IPS-18a (cell line): ENCODE measurements around the gene ULK2.

ENCODE experiments used
- H3K27ac ChIP-seq: one replicate; pipeline ENCODE4 v1.5.1; 2013; ENCODE audit warnings: low read length
- H3K27me3 ChIP-seq: one replicate; pipeline ENCODE4 v1.6.1; 2013; ENCODE audit warnings: mild to moderate bottlenecking, low read length; ENCODE audit not compliant: control insufficient read depth, insufficient read depth
- H3K36me3 ChIP-seq: one replicate; pipeline ENCODE4 v1.6.1; 2013; ENCODE audit warnings: low read depth, low read length; ENCODE audit not compliant: control insufficient read depth
- H3K4me1 ChIP-seq: one replicate; pipeline ENCODE4 v1.6.1; 2013; ENCODE audit warnings: low read depth, low read length; ENCODE audit not compliant: control insufficient read depth
- H3K4me3 ChIP-seq: one replicate; pipeline ENCODE4 v1.5.1; 2013; ENCODE audit warnings: low read length
- H3K9ac ChIP-seq: one replicate; pipeline ENCODE4 v1.6.1; 2013; ENCODE audit warnings: mild to moderate bottlenecking, low read length, moderate library complexity
- H3K9me3 ChIP-seq: one replicate; pipeline ENCODE4 v1.6.1; 2013; ENCODE audit warnings: low read depth, low read length; ENCODE audit not compliant: control insufficient read depth

The ULK2 gene

GRCh38 chr17:19729900-19730299 lies 137.8 kb downstream of the ULK2 start:
- Histone ChIP-seq H3K27ac (no peak overlapping the region), H3K36me3 (no peaks in the 10 kb centered on the region), H3K9me3 (no peaks in the 10 kb centered on the region), H3K4me1 (no peaks in the 10 kb centered on the region), H3K9ac (no peak overlapping the region), H3K27me3 (no peaks in the 10 kb centered on the region), H3K4me3 (no peak overlapping the region)

- no peaks in the 10 kb centered on the region for H3K4me1 ChIP-seq
- H3K9me3 ChIP-seq = no peaks in the 10 kb centered on the region
- no peaks in the 10 kb centered on the region for H3K27me3 ChIP-seq
- no peak overlapping the region for H3K9ac ChIP-seq
- H3K4me3 ChIP-seq = no peak overlapping the region
- H3K36me3 ChIP-seq = no peaks in the 10 kb centered on the region
- H3K27ac ChIP-seq = no peak overlapping the region
Observed at GRCh38 chr17:19728084-19728495, 139.6 kb downstream of the ULK2 start.

- Histone ChIP-seq H3K9me3 (no peaks in the 10 kb centered on the region), H3K27ac (no peak overlapping the region), H3K27me3 (no peaks in the 10 kb centered on the region), H3K36me3 (no peaks in the 10 kb centered on the region), H3K4me3 (no peak overlapping the region), H3K4me1 (no peaks in the 10 kb centered on the region), H3K9ac (no peak overlapping the region)
Observed at GRCh38 chr17:19727501-19728078, 140.1 kb downstream of the ULK2 start.

GRCh38 chr17:19726631-19727376 lies 140.9 kb downstream of the ULK2 start:
- Histone ChIP-seq H3K27me3 (no peaks in the 10 kb centered on the region), H3K4me3 (no peak overlapping the region), H3K4me1 (no peaks in the 10 kb centered on the region), H3K36me3 (no peaks in the 10 kb centered on the region), H3K9me3 (no peaks in the 10 kb centered on the region), H3K9ac (no peak overlapping the region), H3K27ac (no peak overlapping the region)

GRCh38 chr17:19725486-19725885 lies 142.2 kb downstream of the ULK2 start:
- no peak overlapping the region for H3K4me3 ChIP-seq
- no peaks in the 10 kb centered on the region for H3K36me3 ChIP-seq
- no peaks in the 10 kb centered on the region for H3K9me3 ChIP-seq
- no peaks in the 10 kb centered on the region for H3K4me1 ChIP-seq
- no peaks in the 10 kb centered on the region for H3K27me3 ChIP-seq
- H3K27ac ChIP-seq = no peak overlapping the region
- no peak overlapping the region for H3K9ac ChIP-seq

- no peak overlapping the region for H3K4me3 ChIP-seq
- no peak overlapping the region for H3K27ac ChIP-seq
- no peaks in the 10 kb centered on the region for H3K9me3 ChIP-seq
- no peaks in the 10 kb centered on the region for H3K4me1 ChIP-seq
- no peaks in the 10 kb centered on the region for H3K27me3 ChIP-seq
- H3K9ac ChIP-seq = no peak overlapping the region
- H3K36me3 ChIP-seq = no peaks in the 10 kb centered on the region
Observed at GRCh38 chr17:19724501-19725420, 143.0 kb downstream of the ULK2 start.

- Histone ChIP-seq H3K9me3 (no peaks in the 10 kb centered on the region), H3K27me3 (no peaks in the 10 kb centered on the region), H3K36me3 (no peaks in the 10 kb centered on the region), H3K9ac (no peak overlapping the region), H3K27ac (no peak overlapping the region), H3K4me3 (no peak overlapping the region), H3K4me1 (no peaks in the 10 kb centered on the region)
Observed at GRCh38 chr17:19723964-19724363, 143.8 kb downstream of the ULK2 start.
